ENCODE measurements around the gene CERS6.

The CERS6 gene

DNA sequence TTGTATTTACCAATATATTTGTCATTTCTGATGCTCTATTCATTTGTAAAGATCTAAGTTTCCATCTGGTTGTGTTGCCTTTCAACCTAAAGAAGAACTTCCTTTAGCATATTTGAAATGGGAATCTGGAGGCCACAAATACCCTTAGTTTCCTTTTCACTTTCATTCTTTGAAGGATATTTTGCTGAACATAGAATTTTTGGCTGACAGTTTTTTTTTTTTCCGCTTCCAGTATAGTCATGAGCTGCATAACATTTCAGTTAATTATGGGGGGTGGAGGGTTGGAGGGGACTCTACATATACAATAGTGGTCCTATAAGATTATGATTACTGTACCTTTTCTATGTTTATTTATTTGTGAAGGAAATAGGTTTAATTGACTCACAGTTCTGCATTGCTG lies 83.9 kb downstream of the CERS6 start:
- no peaks in the 10 kb centered on the region for H3K9me3 ChIP-seq (ENCODE audit: control insufficient read depth, insufficient read depth, low read depth, low read length)
- H3K4me1 ChIP-seq (ENCODE audit: control insufficient read depth, insufficient read depth, low read length) = 0 out of 2 replicates have a peak, but pooled peaks cover 2% of the 10 kb centered on the region
- H3K27ac ChIP-seq (ENCODE audit: extremely low read depth, low read depth, low read length) = no peak overlapping the region
- H3K4me3 ChIP-seq (ENCODE audit: low read depth, low read length) = no peak overlapping the region
- ChIA-PET POLR2A (no interaction called here), CTCF (no interaction called here)
- no peak for TF ChIP-seq BCL11B (tag by site-specific recombination; IDR thresholded peaks at IDR 0.05; ENCODE audit: low read depth)
- TF ChIP-seq SETDB1 (IDR thresholded peaks at IDR 0.05; ENCODE audit: insufficient read length, low read length) = peak; percentile 97
- H3K36me3 ChIP-seq (ENCODE audit: control insufficient read depth in 2 of 2, insufficient read depth in 1 of 2, low read length in 2 of 2) = peaks cover 0 to 3% of the 10 kb centered on the region in 2 experiments; a peak in 1 of 3 replicates

DNA sequence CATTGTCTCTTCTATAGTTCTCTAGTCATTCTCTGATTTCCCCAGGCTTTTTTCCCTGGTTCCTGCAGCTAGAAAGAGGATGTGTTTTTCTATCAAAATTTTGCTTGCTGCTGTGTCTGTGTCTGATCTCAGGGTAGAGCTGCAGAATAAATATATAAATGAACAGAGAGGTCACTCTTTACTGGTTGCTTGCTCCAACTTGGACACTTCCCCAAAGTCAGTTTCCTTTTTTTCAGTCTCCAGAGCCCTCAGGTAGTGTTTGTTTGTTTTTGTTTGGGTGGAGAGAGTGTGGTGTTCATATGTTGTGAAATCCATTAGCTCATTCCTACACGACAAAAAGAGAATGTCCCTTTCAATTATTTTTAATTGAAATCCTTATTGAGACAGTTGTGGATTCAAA lies 85.8 kb downstream of the CERS6 start:
- POLR2A ChIA-PET = no interaction called here
- CTCF ChIA-PET = interaction anchor here (0.7 to 1.0 kb wide), 3 partner anchors 173 to 367 kb away, joined by 3 to 4 read pairs (median 3); no protein-coding TSS in a partner anchor
- no peak overlapping the region for H3K27ac ChIP-seq (ENCODE audit: extremely low read depth, low read depth, low read length)

DNA sequence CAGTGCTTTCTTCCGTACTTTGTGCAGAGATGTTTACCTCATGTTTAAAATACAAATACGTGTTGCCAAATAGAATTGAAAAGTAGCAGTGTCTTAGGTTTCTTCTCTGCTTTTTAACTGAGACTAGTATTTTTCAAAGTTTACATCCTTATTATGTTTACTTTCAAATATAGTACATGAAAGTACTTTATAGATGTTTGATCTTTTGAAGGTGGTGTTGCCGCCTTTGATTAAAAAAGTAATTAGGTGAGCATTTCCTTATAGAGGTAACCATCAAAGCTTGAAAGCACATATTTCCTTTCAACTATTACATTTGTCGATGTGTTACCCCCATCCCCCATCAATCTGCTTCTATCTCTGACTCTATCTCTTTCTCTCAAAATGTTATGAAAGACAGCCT lies 87.0 kb downstream of the CERS6 start:
- Histone ChIP-seq H3K9me3 (ENCODE audit: control insufficient read depth, insufficient read depth, low read depth, low read length) (no peaks in the 10 kb centered on the region), H3K4me3 (ENCODE audit: low read depth, low read length) (no peak overlapping the region), H3K36me3 (ENCODE audit: control insufficient read depth in 2 of 2, insufficient read depth in 1 of 2, low read length in 2 of 2) (peaks cover 0 to 3% of the 10 kb centered on the region in 2 experiments; a peak in 1 of 3 replicates), H3K4me1 (ENCODE audit: control insufficient read depth, insufficient read depth, low read length) (0 out of 2 replicates have a peak, but pooled peaks cover 2% of the 10 kb centered on the region), H3K27ac (ENCODE audit: extremely low read depth, low read depth, low read length) (no peak overlapping the region)
- CTCF ChIA-PET = no interaction called here
- POLR2A ChIA-PET = no interaction called here
- TF ChIP-seq ZNF341 (tag by site-specific recombination; IDR thresholded peaks at IDR 0.05; ENCODE audit: low read depth) (no peak), OSR2 (tag by site-specific recombination; IDR thresholded peaks at IDR 0.05) (no peak), SALL2 (tag by site-specific recombination; IDR thresholded peaks at IDR 0.05; ENCODE audit: borderline replicate concordance) (no peak), ZNF184 (tag by site-specific recombination; IDR thresholded peaks at IDR 0.05) (no peak), ZNF571 (tag by site-specific recombination; IDR thresholded peaks at IDR 0.05) (no peak), REPIN1 (tag by site-specific recombination; IDR thresholded peaks at IDR 0.05; ENCODE audit: low read depth) (no peak), ZNF658 (tag by site-specific recombination; IDR thresholded peaks at IDR 0.05) (no peak), ZNF629 (tag by site-specific recombination; IDR thresholded peaks at IDR 0.05) (no peak), ZNF311 (tag by site-specific recombination; IDR thresholded peaks at IDR 0.05; ENCODE audit: borderline replicate concordance) (no peak), ZNF610 (tag by site-specific recombination; IDR thresholded peaks at IDR 0.05; ENCODE audit: borderline replicate concordance) (no peak)
- TF ChIP-seq, protein P1, sequence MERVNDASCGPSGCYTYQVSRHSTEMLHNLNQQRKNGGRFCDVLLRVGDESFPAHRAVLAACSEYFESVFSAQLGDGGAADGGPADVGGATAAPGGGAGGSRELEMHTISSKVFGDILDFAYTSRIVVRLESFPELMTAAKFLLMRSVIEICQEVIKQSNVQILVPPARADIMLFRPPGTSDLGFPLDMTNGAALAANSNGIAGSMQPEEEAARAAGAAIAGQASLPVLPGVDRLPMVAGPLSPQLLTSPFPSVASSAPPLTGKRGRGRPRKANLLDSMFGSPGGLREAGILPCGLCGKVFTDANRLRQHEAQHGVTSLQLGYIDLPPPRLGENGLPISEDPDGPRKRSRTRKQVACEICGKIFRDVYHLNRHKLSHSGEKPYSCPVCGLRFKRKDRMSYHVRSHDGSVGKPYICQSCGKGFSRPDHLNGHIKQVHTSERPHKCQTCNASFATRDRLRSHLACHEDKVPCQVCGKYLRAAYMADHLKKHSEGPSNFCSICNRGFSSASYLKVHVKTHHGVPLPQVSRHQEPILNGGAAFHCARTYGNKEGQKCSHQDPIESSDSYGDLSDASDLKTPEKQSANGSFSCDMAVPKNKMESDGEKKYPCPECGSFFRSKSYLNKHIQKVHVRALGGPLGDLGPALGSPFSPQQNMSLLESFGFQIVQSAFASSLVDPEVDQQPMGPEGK (tag by site-specific recombination; IDR thresholded peaks at IDR 0.05) = no peak
- TF ChIP-seq, protein P2, sequence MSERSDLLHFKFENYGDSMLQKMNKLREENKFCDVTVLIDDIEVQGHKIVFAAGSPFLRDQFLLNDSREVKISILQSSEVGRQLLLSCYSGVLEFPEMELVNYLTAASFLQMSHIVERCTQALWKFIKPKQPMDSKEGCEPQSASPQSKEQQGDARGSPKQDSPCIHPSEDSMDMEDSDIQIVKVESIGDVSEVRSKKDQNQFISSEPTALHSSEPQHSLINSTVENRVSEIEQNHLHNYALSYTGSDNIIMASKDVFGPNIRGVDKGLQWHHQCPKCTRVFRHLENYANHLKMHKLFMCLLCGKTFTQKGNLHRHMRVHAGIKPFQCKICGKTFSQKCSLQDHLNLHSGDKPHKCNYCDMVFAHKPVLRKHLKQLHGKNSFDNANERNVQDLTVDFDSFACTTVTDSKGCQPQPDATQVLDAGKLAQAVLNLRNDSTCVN (tag by site-specific recombination; optimal IDR thresholded peaks at IDR 0.05) = no peak
- TF ChIP-seq, protein P3, sequence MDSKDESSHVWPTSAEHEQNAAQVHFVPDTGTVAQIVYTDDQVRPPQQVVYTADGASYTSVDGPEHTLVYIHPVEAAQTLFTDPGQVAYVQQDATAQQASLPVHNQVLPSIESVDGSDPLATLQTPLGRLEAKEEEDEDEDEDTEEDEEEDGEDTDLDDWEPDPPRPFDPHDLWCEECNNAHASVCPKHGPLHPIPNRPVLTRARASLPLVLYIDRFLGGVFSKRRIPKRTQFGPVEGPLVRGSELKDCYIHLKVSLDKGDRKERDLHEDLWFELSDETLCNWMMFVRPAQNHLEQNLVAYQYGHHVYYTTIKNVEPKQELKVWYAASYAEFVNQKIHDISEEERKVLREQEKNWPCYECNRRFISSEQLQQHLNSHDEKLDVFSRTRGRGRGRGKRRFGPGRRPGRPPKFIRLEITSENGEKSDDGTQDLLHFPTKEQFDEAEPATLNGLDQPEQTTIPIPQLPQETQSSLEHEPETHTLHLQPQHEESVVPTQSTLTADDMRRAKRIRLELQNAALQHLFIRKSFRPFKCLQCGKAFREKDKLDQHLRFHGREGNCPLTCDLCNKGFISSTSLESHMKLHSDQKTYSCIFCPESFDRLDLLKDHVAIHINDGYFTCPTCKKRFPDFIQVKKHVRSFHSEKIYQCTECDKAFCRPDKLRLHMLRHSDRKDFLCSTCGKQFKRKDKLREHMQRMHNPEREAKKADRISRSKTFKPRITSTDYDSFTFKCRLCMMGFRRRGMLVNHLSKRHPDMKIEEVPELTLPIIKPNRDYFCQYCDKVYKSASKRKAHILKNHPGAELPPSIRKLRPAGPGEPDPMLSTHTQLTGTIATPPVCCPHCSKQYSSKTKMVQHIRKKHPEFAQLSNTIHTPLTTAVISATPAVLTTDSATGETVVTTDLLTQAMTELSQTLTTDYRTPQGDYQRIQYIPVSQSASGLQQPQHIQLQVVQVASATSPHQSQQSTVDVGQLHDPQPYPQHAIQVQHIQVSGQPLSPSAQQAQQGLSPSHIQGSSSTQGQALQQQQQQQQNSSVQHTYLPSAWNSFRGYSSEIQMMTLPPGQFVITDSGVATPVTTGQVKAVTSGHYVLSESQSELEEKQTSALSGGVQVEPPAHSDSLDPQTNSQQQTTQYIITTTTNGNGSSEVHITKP (tag by site-specific recombination; IDR thresholded peaks at IDR 0.05) = no peak

More for the DNA sequence above, 85.8 kb downstream of the CERS6 start:
- Histone ChIP-seq H3K4me3 (ENCODE audit: low read depth, low read length) (no peak overlapping the region), H3K36me3 (ENCODE audit: control insufficient read depth in 2 of 2, insufficient read depth in 1 of 2, low read length in 2 of 2) (peaks cover 0 to 3% of the 10 kb centered on the region in 2 experiments; a peak in 1 of 3 replicates), H3K4me1 (ENCODE audit: control insufficient read depth, insufficient read depth, low read length) (0 out of 2 replicates have a peak, but pooled peaks cover 2% of the 10 kb centered on the region), H3K9me3 (ENCODE audit: control insufficient read depth, insufficient read depth, low read depth, low read length) (no peaks in the 10 kb centered on the region)
- TF ChIP-seq ZNF621 (tag by site-specific recombination; IDR thresholded peaks at IDR 0.05) (no peak), ZNF391 (tag by site-specific recombination; IDR thresholded peaks at IDR 0.05; ENCODE audit: borderline replicate concordance, low read depth) (no peak), ZNF792 (tag by site-specific recombination; IDR thresholded peaks at IDR 0.05) (no peak), ZNF10 (tag by site-specific recombination; IDR thresholded peaks at IDR 0.05) (no peak), ZNF140 (tag by site-specific recombination; IDR thresholded peaks at IDR 0.05) (no peak)
- TF ChIP-seq, protein P4, sequence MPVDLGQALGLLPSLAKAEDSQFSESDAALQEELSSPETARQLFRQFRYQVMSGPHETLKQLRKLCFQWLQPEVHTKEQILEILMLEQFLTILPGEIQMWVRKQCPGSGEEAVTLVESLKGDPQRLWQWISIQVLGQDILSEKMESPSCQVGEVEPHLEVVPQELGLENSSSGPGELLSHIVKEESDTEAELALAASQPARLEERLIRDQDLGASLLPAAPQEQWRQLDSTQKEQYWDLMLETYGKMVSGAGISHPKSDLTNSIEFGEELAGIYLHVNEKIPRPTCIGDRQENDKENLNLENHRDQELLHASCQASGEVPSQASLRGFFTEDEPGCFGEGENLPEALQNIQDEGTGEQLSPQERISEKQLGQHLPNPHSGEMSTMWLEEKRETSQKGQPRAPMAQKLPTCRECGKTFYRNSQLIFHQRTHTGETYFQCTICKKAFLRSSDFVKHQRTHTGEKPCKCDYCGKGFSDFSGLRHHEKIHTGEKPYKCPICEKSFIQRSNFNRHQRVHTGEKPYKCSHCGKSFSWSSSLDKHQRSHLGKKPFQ (tag by site-specific recombination; IDR thresholded peaks at IDR 0.05) = no peak
- TF ChIP-seq, protein P1 (tag by site-specific recombination; IDR thresholded peaks at IDR 0.05) = no peak
